Hepatocyte (in vitro differentiated cells): ENCODE measurements around the gene SYNGR1. TPM values are rescaled to one million over a fixed set of nuclear protein-coding genes. Genes with fewer than 3 reads are reported as not detected.

Experiments
- DNase-seq: peaks from one replicate; pipeline ENCODE4 v3.0.0-alpha.2; 2016; ENCODE audit warnings: low spot score
- H2AFZ ChIP-seq: fragments of 200-600 bp; sonication (generic); 2 replicates; pipeline ENCODE4 v1.6.0; 2016; ENCODE audit warnings: antibody characterized with exemption, mild to moderate bottlenecking
- H3K27ac ChIP-seq: fragments of 200-600 bp; sonication (generic); 2 replicates; pipeline ENCODE4 v1.5.1; 2016; ENCODE audit warnings: mild to moderate bottlenecking
- H3K27me3 ChIP-seq: fragments of 200-600 bp; sonication (generic); 2 replicates; pipeline ENCODE4 v1.6.1; 2016
- H3K36me3 ChIP-seq: fragments of 200-600 bp; sonication (generic); replicated peaks from 2 replicates; pipeline ENCODE4 v1.5.1; 2016; ENCODE audit warnings: low read depth; ENCODE audit not compliant: insufficient read depth
- H3K4me1 ChIP-seq: fragments of 200-600 bp; sonication (generic); 2 replicates; pipeline ENCODE4 v1.5.1; 2016; ENCODE audit warnings: mild to moderate bottlenecking, moderate library complexity; ENCODE audit not compliant: insufficient read depth
- H3K4me2 ChIP-seq: fragments of 200-600 bp; sonication (generic); 2 replicates; pipeline ENCODE4 v1.6.0; 2016
- H3K4me3 ChIP-seq: fragments of 200-600 bp; sonication (generic); 2 replicates; pipeline ENCODE4 v1.5.1; 2016; ENCODE audit warnings: mild to moderate bottlenecking
- H3K79me2 ChIP-seq: fragments of 200-600 bp; sonication (generic); 2 replicates; pipeline ENCODE4 v1.6.0; 2017; ENCODE audit warnings: mild to moderate bottlenecking
- H3K9me2 ChIP-seq: fragments of 200-600 bp; sonication (generic); replicated peaks from 2 replicates; pipeline ENCODE4 v1.6.0; 2017; ENCODE audit warnings: mild to moderate bottlenecking; ENCODE audit not compliant: insufficient read depth
- H3K9me3 ChIP-seq: fragments of 200-600 bp; sonication (generic); 2 replicates; pipeline ENCODE4 v1.5.1; 2016; ENCODE audit warnings: low read depth, mild to moderate bottlenecking
- H4K20me1 ChIP-seq: fragments of 200-600 bp; sonication (generic); 2 replicates; pipeline ENCODE4 v1.6.0; 2016; ENCODE audit warnings: mild to moderate bottlenecking; ENCODE audit not compliant: insufficient read depth, poor library complexity, severe bottlenecking
- EZH2 ChIP-seq: fragments of 200-600 bp; sonication (generic); IDR thresholded peaks from 2 replicates; pipeline ENCODE4 v1.6.1; 2016; ENCODE audit warnings: antibody characterized with exemption, mild to moderate bottlenecking, borderline replicate concordance
- EZH2phosphoT487 ChIP-seq: fragments of 200-600 bp; sonication (generic); IDR thresholded peaks from one replicate; pipeline ENCODE4 v1.6.1; 2018; ENCODE audit warnings: antibody characterized with exemption, mild to moderate bottlenecking, low read depth, moderate library complexity; ENCODE audit not compliant: unreplicated experiment, severe bottlenecking
- WGBS: methylation state at CpG from one replicate; pipeline ENCODE4 v1.1.6; 2016; ENCODE audit warnings: low lambda C conversion rate; ENCODE audit errors: missing lambda C conversion rate; 5-methylcytosine and 5-hydroxymethylcytosine counted together
- polyA plus RNA-seq: library from polyadenylated mRNA; unstranded; fragments of >200 nt; fragmentation: Nextera tagmentation; extraction: Ambion mirVana; gene quantifications from 2 replicates; pipeline ENCODE4 v1.2.1, GENCODE V29; 2016
- total RNA-seq: library from RNA; depleted of rRNA; stranded (reverse); fragments of >200 nt; gene quantifications from 2 replicates; pipeline ENCODE4 v1.2.3, GENCODE V29; 2014
- TF ChIP-seq, protein P1 (sequence below): fragments of 200-600 bp; sonication (generic); IDR thresholded peaks from 2 replicates; pipeline ENCODE4 v1.5.1; 2016; ENCODE audit warnings: antibody characterized with exemption, mild to moderate bottlenecking; ENCODE audit not compliant: poor library complexity

SYNGR1 gene
- total and polyA plus RNA-seq, 2 experiments from 2014 or later = 23.1 to 58.8 TPM

DNA sequence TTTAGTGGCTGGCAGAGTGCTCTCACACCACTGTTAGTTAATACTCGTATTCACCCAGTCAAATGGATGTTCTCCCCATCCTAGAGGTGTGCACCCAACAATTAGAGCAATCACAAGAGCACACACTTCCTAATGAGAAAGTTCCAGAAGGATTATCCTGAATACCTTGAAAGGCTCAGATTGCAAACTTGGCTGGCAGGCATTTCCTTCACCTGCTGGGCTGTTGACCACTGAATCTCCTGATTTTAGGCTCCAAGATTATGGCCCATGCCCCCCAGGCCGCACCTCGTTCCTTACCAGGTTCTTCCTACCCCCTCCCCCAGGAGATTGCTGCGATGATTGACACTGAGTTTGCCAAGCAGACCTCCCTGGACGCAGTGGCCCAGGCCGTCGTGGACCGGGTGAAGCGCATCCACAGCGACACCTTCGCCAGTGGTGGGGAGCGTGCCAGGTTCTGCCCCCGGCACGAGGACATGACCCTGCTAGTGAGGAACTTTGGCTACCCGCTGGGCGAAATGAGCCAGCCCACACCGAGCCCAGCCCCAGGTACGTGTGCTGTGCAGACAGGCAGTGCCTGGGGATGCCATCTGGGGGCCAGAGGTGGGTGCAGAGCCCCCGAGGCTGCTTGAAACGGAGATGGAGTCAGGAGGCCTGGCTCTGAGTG, 76.7 kb downstream of the SYNGR1 start:
- Histone ChIP-seq H3K9me2 (no peaks in the 10 kb centered on the region), H3K27me3 (no peaks in the 10 kb centered on the region), H4K20me1 (no peaks in the 10 kb centered on the region), H3K4me3 (no peak overlapping the region), H3K4me2 (no peak overlapping the region), H3K27ac (no peak overlapping the region), H2AFZ (no peak overlapping the region), H3K9me3 (no peaks in the 10 kb centered on the region), H3K4me1 (no peaks in the 10 kb centered on the region), H3K79me2 (no peaks in the 10 kb centered on the region), H3K36me3 (no peaks in the 10 kb centered on the region)
- WGBS = 95% methylated on average over 20 of the region's 20 CpGs
- TF ChIP-seq EZH2 (no peak), EZH2phosphoT487 (no peak)
- TF ChIP-seq, protein P1, sequence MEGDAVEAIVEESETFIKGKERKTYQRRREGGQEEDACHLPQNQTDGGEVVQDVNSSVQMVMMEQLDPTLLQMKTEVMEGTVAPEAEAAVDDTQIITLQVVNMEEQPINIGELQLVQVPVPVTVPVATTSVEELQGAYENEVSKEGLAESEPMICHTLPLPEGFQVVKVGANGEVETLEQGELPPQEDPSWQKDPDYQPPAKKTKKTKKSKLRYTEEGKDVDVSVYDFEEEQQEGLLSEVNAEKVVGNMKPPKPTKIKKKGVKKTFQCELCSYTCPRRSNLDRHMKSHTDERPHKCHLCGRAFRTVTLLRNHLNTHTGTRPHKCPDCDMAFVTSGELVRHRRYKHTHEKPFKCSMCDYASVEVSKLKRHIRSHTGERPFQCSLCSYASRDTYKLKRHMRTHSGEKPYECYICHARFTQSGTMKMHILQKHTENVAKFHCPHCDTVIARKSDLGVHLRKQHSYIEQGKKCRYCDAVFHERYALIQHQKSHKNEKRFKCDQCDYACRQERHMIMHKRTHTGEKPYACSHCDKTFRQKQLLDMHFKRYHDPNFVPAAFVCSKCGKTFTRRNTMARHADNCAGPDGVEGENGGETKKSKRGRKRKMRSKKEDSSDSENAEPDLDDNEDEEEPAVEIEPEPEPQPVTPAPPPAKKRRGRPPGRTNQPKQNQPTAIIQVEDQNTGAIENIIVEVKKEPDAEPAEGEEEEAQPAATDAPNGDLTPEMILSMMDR = no peak
- DNase-seq = peak; percentile 3

- Histone ChIP-seq H3K4me2 (no peak overlapping the region), H3K27me3 (no peaks in the 10 kb centered on the region), H3K9me3 (no peaks in the 10 kb centered on the region), H3K4me3 (no peak overlapping the region), H4K20me1 (no peaks in the 10 kb centered on the region), H3K9me2 (no peaks in the 10 kb centered on the region), H3K36me3 (no peaks in the 10 kb centered on the region), H3K79me2 (no peaks in the 10 kb centered on the region), H3K27ac (peak overlapping the region; percentile 40), H3K4me1 (no peaks in the 10 kb centered on the region), H2AFZ (no peak overlapping the region)
- peak; percentile 3 for DNase-seq
- TF ChIP-seq, protein P1 = no peak
- TF ChIP-seq EZH2 = no peak
- TF ChIP-seq EZH2phosphoT487 = no peak
- 83% methylated on average over 13 of the region's 13 CpGs for WGBS
Measured at GRCh38 chr22:39427751-39428596, 78.2 kb downstream of the SYNGR1 start.

DNA sequence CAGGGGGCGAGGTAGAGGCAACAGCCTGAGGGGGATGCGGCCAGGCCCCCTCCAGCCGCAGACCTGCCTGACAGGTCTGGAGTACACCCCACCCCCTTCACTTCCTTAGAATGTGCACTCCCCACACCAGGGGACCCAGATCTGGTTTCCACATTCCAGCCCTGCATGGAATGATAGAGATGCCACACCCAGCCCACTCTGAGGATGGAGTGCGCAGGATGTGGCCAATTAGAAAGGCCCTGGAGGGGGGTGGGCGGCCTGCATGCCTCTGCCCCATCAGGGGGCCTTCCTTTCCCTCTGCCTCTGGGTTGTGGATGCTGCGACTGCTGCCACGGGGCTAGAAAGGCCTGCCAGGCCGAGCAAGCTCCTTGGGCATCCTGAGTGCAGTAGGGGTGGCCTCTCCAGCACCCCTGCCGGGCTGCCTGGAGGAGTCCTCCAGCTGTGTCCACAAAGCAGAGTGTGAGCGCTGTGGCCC, 78.8 kb downstream of the SYNGR1 start:
- TF ChIP-seq EZH2phosphoT487 (no peak), EZH2 (no peak)
- TF ChIP-seq, protein P1 = no peak
- no peaks in the 10 kb centered on the region for H3K4me1 ChIP-seq
- H3K9me2 ChIP-seq = no peaks in the 10 kb centered on the region
- 54% methylated on average over 10 of the region's 10 CpGs for WGBS
- H4K20me1 ChIP-seq = no peaks in the 10 kb centered on the region
- H3K4me3 ChIP-seq = no peak overlapping the region
- no peak overlapping the region for H2AFZ ChIP-seq
- DNase-seq = peak; percentile 40
- no peaks in the 10 kb centered on the region for H3K36me3 ChIP-seq
- no peaks in the 10 kb centered on the region for H3K9me3 ChIP-seq
- no peaks in the 10 kb centered on the region for H3K79me2 ChIP-seq
- no peak overlapping the region for H3K4me2 ChIP-seq
- peak overlapping the region; percentile 67 for H3K27ac ChIP-seq
- no peaks in the 10 kb centered on the region for H3K27me3 ChIP-seq
